Measurements from ENCODE around the gene SPATA4. TPM values are rescaled to one million over a fixed set of nuclear protein-coding genes. Genes with fewer than 3 reads are reported as not detected.
"Not testable (repeated sequence)": the region's sequence is repeated elsewhere in the genome, so short reads cannot be mapped to it uniquely, and the experiment has no call there.

Gene SPATA4
- polyA plus RNA-seq, 4 donors = 0.07 TPM; not detected in 3

DNA sequence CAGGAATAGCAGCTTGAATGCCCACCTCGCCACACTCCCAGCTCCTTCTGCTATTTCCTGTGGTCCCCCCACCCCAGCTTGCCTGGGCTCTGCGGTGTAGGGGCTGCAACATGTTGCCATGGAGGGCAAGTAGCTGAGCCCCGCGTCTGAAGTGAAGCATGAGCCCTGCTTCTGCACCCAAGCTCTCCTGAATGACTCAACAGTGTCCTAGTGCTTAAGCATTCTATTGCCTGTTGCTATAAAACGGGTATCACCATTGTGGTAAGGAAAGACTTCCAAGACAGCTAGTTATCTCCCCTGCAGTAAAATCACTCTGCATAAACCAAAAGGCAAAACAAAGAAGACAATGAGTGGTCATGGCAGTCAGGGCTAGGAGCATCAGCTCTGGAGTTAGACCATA is 31.4 kb upstream of the SPATA4 start:
- FAIRE-seq (no peak), DNase-seq (no peak)
- H3K36me3 ChIP-seq (ENCODE audit: control insufficient read depth in 3 of 3, insufficient read depth in 2 of 3, low read depth in 1 of 3, low read length in 3 of 3) = no peaks in the 10 kb centered on the region
- H3K4me1 ChIP-seq (ENCODE audit: control insufficient read depth in 3 of 3, insufficient read depth in 2 of 3, low read depth in 1 of 3, low read length in 2 of 3) = no peaks in the 10 kb centered on the region
- no peak overlapping the region for H3K27ac ChIP-seq (ENCODE audit: low read depth in 1 of 3, low read length in 2 of 3)
- H3K4me3 ChIP-seq (ENCODE audit: low read depth in 1 of 3, low read length in 3 of 3) = no peak overlapping the region
- H3K9me3 ChIP-seq (ENCODE audit: control insufficient read depth in 2 of 2, insufficient read depth in 1 of 2, low read depth in 1 of 2, low read length in 1 of 2) = no peaks in the 10 kb centered on the region
- 57 to 77% (median 62%) methylated on average over 5 of the region's 5 CpGs for WGBS, 3 donors
- H3K27me3 ChIP-seq (ENCODE audit: control insufficient read depth in 3 of 3, insufficient read depth in 3 of 3, low read length in 3 of 3) = no peaks in the 10 kb centered on the region

DNA sequence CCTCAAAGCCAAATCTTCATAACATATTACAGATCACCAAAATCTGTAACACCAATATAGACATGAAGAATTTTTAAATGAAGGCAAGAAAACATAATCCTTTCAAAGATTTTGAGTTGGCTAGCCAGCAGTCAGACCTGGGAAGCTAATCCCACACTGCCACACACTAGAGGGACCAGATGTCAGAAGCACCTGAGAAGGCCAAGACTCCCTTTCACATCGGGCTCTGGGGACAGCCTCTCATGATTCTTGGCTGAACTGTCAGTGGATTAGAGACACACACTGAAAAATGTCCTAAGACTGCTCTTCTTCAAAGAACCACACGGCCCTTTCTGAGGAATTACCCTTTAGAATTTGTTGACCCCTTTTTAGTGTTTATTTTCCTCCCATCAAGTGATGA is 28.2 kb upstream of the SPATA4 start:
- Histone ChIP-seq H3K36me3 (ENCODE audit: control insufficient read depth in 3 of 3, insufficient read depth in 2 of 3, low read depth in 1 of 3, low read length in 3 of 3) (no peaks in the 10 kb centered on the region), H3K4me3 (ENCODE audit: low read depth in 1 of 3, low read length in 3 of 3) (no peak overlapping the region), H3K9me3 (ENCODE audit: control insufficient read depth in 2 of 2, insufficient read depth in 1 of 2, low read depth in 1 of 2, low read length in 1 of 2) (no peaks in the 10 kb centered on the region), H3K4me1 (ENCODE audit: control insufficient read depth in 3 of 3, insufficient read depth in 2 of 3, low read depth in 1 of 3, low read length in 2 of 3) (no peaks in the 10 kb centered on the region), H3K27me3 (ENCODE audit: control insufficient read depth in 3 of 3, insufficient read depth in 3 of 3, low read length in 3 of 3) (no peaks in the 10 kb centered on the region), H3K27ac (ENCODE audit: low read depth in 1 of 3, low read length in 2 of 3) (no peak overlapping the region)
- FAIRE-seq = no peak
- WGBS, 3 donors = 69 to 79% (median 76%) methylated on average over 2 of the region's 2 CpGs
- no peak for DNase-seq

DNA sequence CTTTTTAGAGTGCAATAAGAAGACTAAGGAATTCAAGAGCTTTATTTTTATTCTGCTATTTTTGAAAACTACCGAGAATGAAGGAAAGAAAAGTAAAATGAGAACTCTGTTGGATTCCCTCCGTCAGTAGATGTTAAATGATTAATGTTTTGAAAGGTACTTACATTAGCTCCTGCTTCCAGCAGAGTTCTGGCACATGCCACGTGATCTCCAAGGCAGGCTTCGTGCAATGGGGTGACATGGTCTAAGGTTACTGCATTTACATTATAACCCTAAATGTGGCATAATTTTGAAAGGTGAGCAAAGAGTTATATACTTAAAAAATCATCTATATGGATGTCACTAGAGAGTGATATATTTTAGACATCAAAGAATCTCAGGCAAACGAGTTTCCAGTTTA is 26.8 kb upstream of the SPATA4 start:
- Histone ChIP-seq H3K27ac (ENCODE audit: low read depth in 1 of 3, low read length in 2 of 3) (no peak overlapping the region), H3K36me3 (ENCODE audit: control insufficient read depth in 3 of 3, insufficient read depth in 2 of 3, low read depth in 1 of 3, low read length in 3 of 3) (no peaks in the 10 kb centered on the region), H3K4me3 (ENCODE audit: low read depth in 1 of 3, low read length in 3 of 3) (no peak overlapping the region), H3K27me3 (ENCODE audit: control insufficient read depth in 3 of 3, insufficient read depth in 3 of 3, low read length in 3 of 3) (no peaks in the 10 kb centered on the region), H3K4me1 (ENCODE audit: control insufficient read depth in 3 of 3, insufficient read depth in 2 of 3, low read depth in 1 of 3, low read length in 2 of 3) (no peaks in the 10 kb centered on the region), H3K9me3 (ENCODE audit: control insufficient read depth in 2 of 2, insufficient read depth in 1 of 2, low read depth in 1 of 2, low read length in 1 of 2) (no peaks in the 10 kb centered on the region)
- DNase-seq (no peak), FAIRE-seq (no peak)
- WGBS, 3 donors = 67 to 75% (median 75%) methylated on average over 5 of the region's 5 CpGs

DNA sequence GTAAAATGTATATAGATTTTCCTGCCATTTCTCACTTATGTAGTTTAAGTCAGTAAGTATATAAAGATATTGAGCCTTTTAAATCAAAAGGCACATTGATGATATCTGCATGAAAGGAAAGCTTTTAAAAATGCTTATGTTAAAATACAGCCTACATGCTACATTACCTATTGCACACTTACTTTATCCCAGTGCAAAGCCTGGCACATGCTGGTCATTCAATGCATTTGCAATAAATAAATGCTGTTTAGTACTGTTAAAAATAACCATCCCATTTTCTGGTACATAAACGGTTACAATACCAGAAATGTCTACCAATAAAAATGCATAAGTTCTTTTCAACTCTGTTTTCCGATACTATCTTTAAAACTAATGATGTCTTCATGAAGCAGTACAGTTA is 22.1 kb upstream of the SPATA4 start:
- Histone ChIP-seq H3K27me3 (ENCODE audit: control insufficient read depth in 3 of 3, insufficient read depth in 3 of 3, low read length in 3 of 3) (no peaks in the 10 kb centered on the region), H3K9me3 (ENCODE audit: control insufficient read depth in 2 of 2, insufficient read depth in 1 of 2, low read depth in 1 of 2, low read length in 1 of 2) (no peaks in the 10 kb centered on the region), H3K27ac (ENCODE audit: low read depth in 1 of 3, low read length in 2 of 3) (no peak overlapping the region), H3K4me1 (ENCODE audit: control insufficient read depth in 3 of 3, insufficient read depth in 2 of 3, low read depth in 1 of 3, low read length in 2 of 3) (no peaks in the 10 kb centered on the region), H3K36me3 (ENCODE audit: control insufficient read depth in 3 of 3, insufficient read depth in 2 of 3, low read depth in 1 of 3, low read length in 3 of 3) (no peaks in the 10 kb centered on the region), H3K4me3 (ENCODE audit: low read depth in 1 of 3, low read length in 3 of 3) (no peak overlapping the region)
- DNase-seq (no peak), FAIRE-seq (no peak)
- 69 to 73% (median 73%) methylated on average over 2 of the region's 2 CpGs for WGBS, 3 donors

DNA sequence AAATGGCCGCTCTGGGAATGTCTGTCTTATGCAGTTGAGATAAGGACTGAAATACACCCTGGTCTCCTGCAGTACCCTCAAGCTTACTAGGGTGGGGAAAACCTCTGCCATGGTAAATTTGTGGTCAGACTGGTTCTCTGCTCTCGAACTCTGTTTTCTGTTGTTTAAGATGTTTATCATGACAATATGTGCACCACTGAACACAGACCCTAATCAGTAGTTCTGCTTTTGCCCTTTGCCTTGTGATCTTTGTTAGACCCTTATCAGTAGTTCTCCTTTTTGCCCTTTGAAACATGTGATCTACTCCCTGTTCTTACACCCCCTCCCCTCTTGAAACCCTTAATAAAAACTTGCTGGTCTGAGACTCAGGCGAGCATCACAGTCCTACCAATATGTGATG is 17.0 kb upstream of the SPATA4 start:
- H3K27me3 ChIP-seq (ENCODE audit: control insufficient read depth in 3 of 3, insufficient read depth in 3 of 3, low read length in 3 of 3); FAIRE-seq; H3K4me1 ChIP-seq (ENCODE audit: control insufficient read depth in 3 of 3, insufficient read depth in 2 of 3, low read depth in 1 of 3, low read length in 2 of 3); H3K4me3 ChIP-seq (ENCODE audit: low read depth in 1 of 3, low read length in 3 of 3); DNase-seq; H3K36me3 ChIP-seq (ENCODE audit: control insufficient read depth in 3 of 3, insufficient read depth in 2 of 3, low read depth in 1 of 3, low read length in 3 of 3); H3K9me3 ChIP-seq (ENCODE audit: control insufficient read depth in 2 of 2, insufficient read depth in 1 of 2, low read depth in 1 of 2, low read length in 1 of 2); H3K27ac ChIP-seq (ENCODE audit: low read depth in 1 of 3, low read length in 2 of 3): not testable (repeated sequence)
- WGBS, 3 donors = 53 to 71% (median 66%) methylated on average over 3 of the region's 3 CpGs

DNA sequence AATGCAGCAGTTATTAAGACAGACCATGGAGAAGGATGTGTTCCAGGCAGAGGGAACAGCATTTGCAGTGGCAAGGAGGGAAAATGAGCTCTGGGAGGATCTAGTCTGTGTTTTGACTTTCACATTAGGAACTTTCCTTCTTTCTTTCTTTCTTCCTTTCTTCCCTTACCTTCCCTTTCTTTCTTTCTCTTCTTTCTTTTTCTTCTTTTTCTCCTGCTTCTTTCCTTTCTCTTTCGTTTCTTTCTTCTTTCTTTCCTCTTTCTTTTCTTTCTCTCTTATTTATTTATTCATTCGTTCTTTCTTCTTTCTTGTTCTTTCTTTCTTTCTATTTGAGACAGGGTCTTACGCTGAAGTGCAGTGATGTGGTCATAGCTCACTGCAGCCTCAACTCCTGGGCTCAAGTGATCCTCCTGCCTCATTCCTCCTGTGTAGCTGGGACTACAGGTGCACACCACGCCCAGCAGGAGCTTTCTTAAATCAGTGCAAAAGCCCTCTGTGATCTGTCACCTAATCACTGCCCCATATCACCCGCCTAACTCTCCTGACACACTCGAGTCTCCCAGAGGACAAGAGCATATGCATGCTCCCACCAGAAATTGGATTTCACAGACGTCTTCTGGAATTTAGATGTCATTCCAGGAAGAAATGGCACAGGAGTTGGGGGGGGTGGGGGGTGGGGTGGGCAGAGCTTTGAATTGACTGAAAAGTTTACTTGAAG is 15.4 kb upstream of the SPATA4 start:
- H3K4me1 ChIP-seq (ENCODE audit: control insufficient read depth in 3 of 3, insufficient read depth in 2 of 3, low read depth in 1 of 3, low read length in 2 of 3) = no peaks in the 10 kb centered on the region
- H3K36me3 ChIP-seq (ENCODE audit: control insufficient read depth in 3 of 3, insufficient read depth in 2 of 3, low read depth in 1 of 3, low read length in 3 of 3) = no peaks in the 10 kb centered on the region
- peaks cover 0 to 6% (median 6%) of the 10 kb centered on the region in 3 donors for H3K27me3 ChIP-seq (ENCODE audit: control insufficient read depth in 3 of 3, insufficient read depth in 3 of 3, low read length in 3 of 3)
- H3K27ac ChIP-seq (ENCODE audit: low read depth in 1 of 3, low read length in 2 of 3) = no peak overlapping the region
- WGBS, 3 donors = 55 to 73% (median 63%) methylated on average over 7 of the region's 7 CpGs
- H3K4me3 ChIP-seq (ENCODE audit: low read depth in 1 of 3, low read length in 3 of 3) = no peak overlapping the region
- DNase-seq (no peak), FAIRE-seq (no peak)
- H3K9me3 ChIP-seq (ENCODE audit: control insufficient read depth in 2 of 2, insufficient read depth in 1 of 2, low read depth in 1 of 2, low read length in 1 of 2) = peaks cover 0 to 3% of the 10 kb centered on the region in 2 donors

DNA sequence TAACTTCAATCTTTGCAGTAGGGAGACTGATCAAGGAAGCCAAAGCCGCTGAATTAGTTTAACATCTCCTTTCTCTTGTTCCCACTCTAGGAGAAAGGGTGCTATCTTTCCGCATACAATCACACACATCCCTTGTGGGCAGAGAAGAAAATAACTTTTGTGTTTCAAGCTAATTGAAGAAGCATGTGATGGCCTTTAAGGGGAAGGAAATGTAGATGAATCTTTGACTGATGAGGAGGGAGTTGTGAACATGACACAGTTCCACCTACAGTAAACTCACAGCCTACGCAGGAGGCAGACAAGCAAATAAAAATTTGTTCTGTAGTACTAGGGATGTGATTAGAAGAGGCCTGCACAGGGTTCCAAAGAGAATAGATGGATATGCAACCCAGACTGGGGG is 14.7 kb upstream of the SPATA4 start:
- H3K4me3 ChIP-seq (ENCODE audit: low read depth in 1 of 3, low read length in 3 of 3) = no peak overlapping the region
- H3K9me3 ChIP-seq (ENCODE audit: control insufficient read depth in 2 of 2, insufficient read depth in 1 of 2, low read depth in 1 of 2, low read length in 1 of 2) = peaks cover 0 to 3% of the 10 kb centered on the region in 2 donors
- FAIRE-seq (no peak), DNase-seq (no peak)
- peaks cover 0 to 6% (median 6%) of the 10 kb centered on the region in 3 donors for H3K27me3 ChIP-seq (ENCODE audit: control insufficient read depth in 3 of 3, insufficient read depth in 3 of 3, low read length in 3 of 3)
- no peaks in the 10 kb centered on the region for H3K4me1 ChIP-seq (ENCODE audit: control insufficient read depth in 3 of 3, insufficient read depth in 2 of 3, low read depth in 1 of 3, low read length in 2 of 3)
- WGBS, 3 donors = 81 to 83% (median 83%) methylated on average over 3 of the region's 3 CpGs
- no peaks in the 10 kb centered on the region for H3K36me3 ChIP-seq (ENCODE audit: control insufficient read depth in 3 of 3, insufficient read depth in 2 of 3, low read depth in 1 of 3, low read length in 3 of 3)
- H3K27ac ChIP-seq (ENCODE audit: low read depth in 1 of 3, low read length in 2 of 3) = no peak overlapping the region

- Histone ChIP-seq H3K9me3 (ENCODE audit: control insufficient read depth in 2 of 2, insufficient read depth in 1 of 2, low read depth in 1 of 2, low read length in 1 of 2) (peaks cover 0 to 3% of the 10 kb centered on the region in 2 donors), H3K27ac (ENCODE audit: low read depth in 1 of 3, low read length in 2 of 3) (no peak overlapping the region), H3K27me3 (ENCODE audit: control insufficient read depth in 3 of 3, insufficient read depth in 3 of 3, low read length in 3 of 3) (peaks cover 0 to 6% (median 6%) of the 10 kb centered on the region in 3 donors), H3K4me1 (ENCODE audit: control insufficient read depth in 3 of 3, insufficient read depth in 2 of 3, low read depth in 1 of 3, low read length in 2 of 3) (no peaks in the 10 kb centered on the region), H3K4me3 (ENCODE audit: low read depth in 1 of 3, low read length in 3 of 3) (no peak overlapping the region), H3K36me3 (ENCODE audit: control insufficient read depth in 3 of 3, insufficient read depth in 2 of 3, low read depth in 1 of 3, low read length in 3 of 3) (no peaks in the 10 kb centered on the region)
- DNase-seq = no peak
- FAIRE-seq = no peak
- WGBS, 3 donors = 85 to 93% (median 88%) methylated on average over 4 of the region's 4 CpGs
Measured at GRCh38 chr4:176209535-176209934, 14.2 kb upstream of the SPATA4 start.

GRCh38 chr4:176207839-176208238 is 12.5 kb upstream of the SPATA4 start:
- peaks cover 0 to 3% of the 10 kb centered on the region in 2 donors for H3K9me3 ChIP-seq (ENCODE audit: control insufficient read depth in 2 of 2, insufficient read depth in 1 of 2, low read depth in 1 of 2, low read length in 1 of 2)
- WGBS, 3 donors = 17 to 67% (median 45%) methylated on average over 5 of the region's 5 CpGs
- peak; percentile 17 to 72 for DNase-seq
- no peaks in the 10 kb centered on the region for H3K4me1 ChIP-seq (ENCODE audit: control insufficient read depth in 3 of 3, insufficient read depth in 2 of 3, low read depth in 1 of 3, low read length in 2 of 3)
- no peak for FAIRE-seq
- H3K27me3 ChIP-seq (ENCODE audit: control insufficient read depth in 3 of 3, insufficient read depth in 3 of 3, low read length in 3 of 3) = peaks cover 0 to 6% (median 6%) of the 10 kb centered on the region in 3 donors
- no peaks in the 10 kb centered on the region for H3K36me3 ChIP-seq (ENCODE audit: control insufficient read depth in 3 of 3, insufficient read depth in 2 of 3, low read depth in 1 of 3, low read length in 3 of 3)
- H3K4me3 ChIP-seq (ENCODE audit: low read depth in 1 of 3, low read length in 3 of 3) = no peak overlapping the region
- H3K27ac ChIP-seq (ENCODE audit: low read depth in 1 of 3, low read length in 2 of 3) = no peak overlapping the region
